Astrocyte (in vitro differentiated cells and primary cell): ENCODE results near the gene UBFD1. TPM values are rescaled to one million over a fixed set of nuclear protein-coding genes. Genes with fewer than 3 reads are reported as not detected.

Experiments
- DNase-seq: peaks from one replicate; pipeline ENCODE4 v3.0.0-alpha.2; 2010; ENCODE audit warnings: low read depth
- FAIRE-seq: peaks from 2 replicates; lab custom pipeline; 2011; peaks lifted over from hg19 to GRCh38; lab: Jason Lieb, UNC
- H2AFZ ChIP-seq: 2 replicates; pipeline ENCODE4 v1.6.0; 2012; ENCODE audit warnings: low read depth, low read length, inconsistent platforms
- H3K27ac ChIP-seq: 2 replicates; pipeline ENCODE4 v1.5.1; 2011; ENCODE audit warnings: low read depth, low read length, inconsistent platforms
- H3K27me3 ChIP-seq: 2 replicates; pipeline ENCODE4 v1.6.0; 2011; ENCODE audit warnings: low read length, inconsistent platforms; ENCODE audit not compliant: insufficient read depth
- H3K36me3 ChIP-seq: 2 replicates; pipeline ENCODE4 v1.5.1; 2011; ENCODE audit warnings: low read length, inconsistent platforms; ENCODE audit not compliant: insufficient read depth
- H3K4me1 ChIP-seq: 2 replicates; pipeline ENCODE4 v1.5.1; 2011; ENCODE audit warnings: low read length, inconsistent platforms; ENCODE audit not compliant: insufficient read depth
- H3K4me2 ChIP-seq: 2 replicates; pipeline ENCODE4 v1.6.0; 2012; ENCODE audit warnings: low read length, inconsistent platforms
- H3K4me3 ChIP-seq: 2 replicates; pipeline ENCODE4 v1.5.1; 2011; ENCODE audit warnings: low read depth, mild to moderate bottlenecking, low read length, inconsistent platforms; ENCODE audit not compliant: insufficient read depth
- H3K79me2 ChIP-seq: 2 replicates; pipeline ENCODE4 v1.6.0; 2012; ENCODE audit warnings: mild to moderate bottlenecking, low read length, inconsistent platforms; ENCODE audit not compliant: insufficient read depth
- H3K9ac ChIP-seq: 2 replicates; pipeline ENCODE4 v1.6.0; 2012; ENCODE audit warnings: mild to moderate bottlenecking, low read length, inconsistent platforms
- H3K9me3 ChIP-seq: 2 replicates; pipeline ENCODE4 v1.5.1; 2012; ENCODE audit warnings: low read depth, mild to moderate bottlenecking, low read length, inconsistent platforms; ENCODE audit not compliant: insufficient read depth
- H4K20me1 ChIP-seq: 2 replicates; pipeline ENCODE4 v1.6.0; 2012; ENCODE audit warnings: low read length, inconsistent platforms; ENCODE audit not compliant: insufficient read depth
- H3K27ac Mint-ChIP-seq: one replicate; pipeline ENCODE4 v1.8.0; 2021; ENCODE audit warnings: mild to moderate bottlenecking, mixed read lengths; ENCODE audit not compliant: unreplicated experiment
- H3K27me3 Mint-ChIP-seq: one replicate; pipeline ENCODE4 v1.8.0; 2021; ENCODE audit warnings: low read depth, mixed read lengths; ENCODE audit not compliant: unreplicated experiment
- H3K36me3 Mint-ChIP-seq: one replicate; pipeline ENCODE4 v1.8.0; 2021; ENCODE audit warnings: low read depth, mixed read lengths; ENCODE audit not compliant: unreplicated experiment
- H3K4me1 Mint-ChIP-seq: one replicate; pipeline ENCODE4 v1.8.0; 2021; ENCODE audit warnings: low read depth, mixed read lengths; ENCODE audit not compliant: unreplicated experiment
- H3K4me3 Mint-ChIP-seq: one replicate; pipeline ENCODE4 v1.8.0; 2021; ENCODE audit warnings: mild to moderate bottlenecking, moderate library complexity, mixed read lengths; ENCODE audit not compliant: unreplicated experiment
- H3K9me3 Mint-ChIP-seq: one replicate; pipeline ENCODE4 v1.8.0; 2021; ENCODE audit warnings: mild to moderate bottlenecking, mixed read lengths; ENCODE audit not compliant: unreplicated experiment
- CTCF ChIP-seq: IDR thresholded peaks from 2 replicates; pipeline ENCODE4 v1.5.1; 2011; ENCODE audit warnings: low read depth, mild to moderate bottlenecking, inconsistent platforms, low read length, moderate library complexity; ENCODE audit not compliant: insufficient read depth
- EZH2 ChIP-seq: IDR thresholded peaks from 2 replicates; pipeline ENCODE4 v1.6.1; 2012; ENCODE audit warnings: mild to moderate bottlenecking, low read length, inconsistent platforms; ENCODE audit not compliant: insufficient read depth
- total RNA-seq: library from RNA; stranded (reverse); gene quantifications from 2 replicates; pipeline ENCODE4 v1.2.1, GENCODE V29; 2021

Gene UBFD1
- total RNA-seq, 1 donor from 2014 or later, result 146 TPM

- Mint-ChIP-seq H3K27me3 (no peaks in the 10 kb centered on the region), H3K4me1 (peaks cover 17% of the 10 kb centered on the region), H3K27ac (peak overlapping the region; percentile 80), H3K4me3 (no peak overlapping the region), H3K36me3 (peaks cover 27% of the 10 kb centered on the region), H3K9me3 (no peaks in the 10 kb centered on the region)
- Histone ChIP-seq H3K4me1 (no peaks in the 10 kb centered on the region), H3K79me2 (peaks cover 15% of the 10 kb centered on the region), H3K27ac (no peak overlapping the region), H3K4me2 (no peak overlapping the region), H4K20me1 (peaks cover 76% of the 10 kb centered on the region), H3K27me3 (no peaks in the 10 kb centered on the region), H3K4me3 (no peak overlapping the region), H2AFZ (no peak overlapping the region), H3K9ac (no peak overlapping the region), H3K9me3 (no peaks in the 10 kb centered on the region), H3K36me3 (peaks cover 58% of the 10 kb centered on the region)
- no peak for TF ChIP-seq EZH2
- TF ChIP-seq CTCF, result no peak
- no peak for DNase-seq
- FAIRE-seq, result no peak
Measured at GRCh38 chr16:23566724-23567123, 9.2 kb downstream of the UBFD1 start.

GRCh38 chr16:23567602-23568001 lies 10.1 kb downstream of the UBFD1 start:
- FAIRE-seq, result no peak
- peaks cover 57% of the 10 kb centered on the region for H3K36me3 ChIP-seq

More at GRCh38 chr16:23567602-23568001, 10.1 kb downstream of the UBFD1 start:
- peaks cover 11% of the 10 kb centered on the region for H3K79me2 ChIP-seq
- no peak for TF ChIP-seq CTCF
- TF ChIP-seq EZH2, result no peak
- Mint-ChIP-seq H3K36me3 (peaks cover 24% of the 10 kb centered on the region), H3K9me3 (no peaks in the 10 kb centered on the region), H3K27me3 (no peaks in the 10 kb centered on the region), H3K27ac (peak overlapping the region; percentile 41), H3K4me3 (no peak overlapping the region), H3K4me1 (peaks cover 15% of the 10 kb centered on the region)
- H3K9me3 ChIP-seq, result no peaks in the 10 kb centered on the region
- no peak overlapping the region for H3K9ac ChIP-seq
- no peaks in the 10 kb centered on the region for H3K27me3 ChIP-seq
- H3K4me1 ChIP-seq, result no peaks in the 10 kb centered on the region
- peaks cover 75% of the 10 kb centered on the region for H4K20me1 ChIP-seq
- H3K4me2 ChIP-seq, result no peak overlapping the region
- no peak overlapping the region for H2AFZ ChIP-seq
- no peak for DNase-seq
- no peak overlapping the region for H3K27ac ChIP-seq
- no peak overlapping the region for H3K4me3 ChIP-seq
